HG03066 (cell line): ENCODE data around the gene MANBA.
A peak's percentile ranks its signal among the peaks of the same experiment; 100 is the strongest.

Source experiments
- ATAC-seq: cut with Tn5 transposase; IDR thresholded peaks from one replicate; pipeline ENCODE4 v1.9.1; 2021; ENCODE audit warnings: low read depth; ENCODE audit not compliant: unreplicated experiment

MANBA gene

GRCh38 chr4:102684610-102685052, 76.1 kb downstream of the MANBA start:
- peak; percentile 38 for ATAC-seq

- no peak for ATAC-seq
Measured at GRCh38 chr4:102683881-102684609, 76.7 kb downstream of the MANBA start.

- ATAC-seq: no peak
Measured at GRCh38 chr4:102678695-102679335, 82.0 kb downstream of the MANBA start.

GRCh38 chr4:102678107-102678506, 82.7 kb downstream of the MANBA start:
- ATAC-seq: no peak

- no peak for ATAC-seq
Measured at GRCh38 chr4:102675141-102675540, 85.6 kb downstream of the MANBA start.

- ATAC-seq: no peak
Measured at GRCh38 chr4:102667001-102667400, 93.8 kb downstream of the MANBA start.

- ATAC-seq: no peak
Measured at GRCh38 chr4:102665527-102665926, 95.2 kb downstream of the MANBA start.

- no peak for ATAC-seq
Measured at GRCh38 chr4:102663073-102663472, 97.7 kb downstream of the MANBA start.

GRCh38 chr4:102657206-102657605, 103.6 kb downstream of the MANBA start:
- no peak for ATAC-seq

GRCh38 chr4:102647117-102647516, 113.7 kb downstream of the MANBA start:
- ATAC-seq: no peak

GRCh38 chr4:102642631-102643298, 118.0 kb downstream of the MANBA start:
- no peak for ATAC-seq

GRCh38 chr4:102641793-102642192, 119.0 kb downstream of the MANBA start:
- ATAC-seq: no peak

- no peak for ATAC-seq
Measured at GRCh38 chr4:102640669-102641068, 120.1 kb downstream of the MANBA start.

- ATAC-seq: no peak
Measured at GRCh38 chr4:102639598-102639997, 121.2 kb downstream of the MANBA start.

- no peak for ATAC-seq
Measured at GRCh38 chr4:102638621-102639020, 122.1 kb downstream of the MANBA start.

- ATAC-seq: no peak
Measured at GRCh38 chr4:102637391-102637790, 123.4 kb downstream of the MANBA start.

- no peak for ATAC-seq
Measured at GRCh38 chr4:102633100-102633499, 127.7 kb downstream of the MANBA start.

- ATAC-seq: no peak
Measured at GRCh38 chr4:102632241-102633065, 128.3 kb downstream of the MANBA start.

GRCh38 chr4:102631616-102632015, 129.2 kb downstream of the MANBA start:
- ATAC-seq: no peak

GRCh38 chr4:102629673-102630072, 131.1 kb downstream of the MANBA start:
- no peak for ATAC-seq
